ENCODE results near the gene MIB2.

GRCh38 chr1:1617516-1617915 lies 2.2 kb downstream of the MIB2 start:
- TF ChIP-seq EP300 (IDR thresholded peaks at IDR 0.05; ENCODE audit: low read depth): no peak
- TF ChIP-seq CTCF (IDR thresholded peaks at IDR 0.05): no peak

Data from transverse colon (tissue), 3 donors.